Activated CD8-positive, alpha-beta T cell treated with anti-CD3 and anti-CD28 coated beads for 36 hours (primary cell): ENCODE data around the gene PTK6. TPM values are rescaled to one million over a fixed set of nuclear protein-coding genes. Genes with fewer than 3 reads are reported as not detected.

Source experiments
- ATAC-seq: fragments of 200-7000 bp; cut with Tn5 transposase; one replicate; pipeline ENCODE4 v1.10.0; 2021; ENCODE audit warnings: mild to moderate bottlenecking, moderate library complexity
- CTCF ChIA-PET: fragments of 350-600 bp; sonication (Branson Sonifier 250); formaldehyde crosslinking; loops from one replicate; lab custom pipeline; 2021; ENCODE audit warnings: antibody characterized with exemption; lab: Charles Lee
- POLR2A ChIA-PET: fragments of 350-600 bp; sonication (Branson Sonifier 250); formaldehyde crosslinking; loops from one replicate; lab custom pipeline; 2021; ENCODE audit warnings: antibody characterized with exemption; lab: Charles Lee
- DNase-seq: peaks from one replicate; pipeline ENCODE4 v3.0.0-alpha.2; 2020
- H3K27ac Mint-ChIP-seq: one replicate; pipeline ENCODE4 v1.8.0; 2021; ENCODE audit warnings: mild to moderate bottlenecking, mixed read lengths
- H3K27me3 Mint-ChIP-seq: one replicate; pipeline ENCODE4 v1.8.0; 2021; ENCODE audit warnings: mixed read lengths
- H3K36me3 Mint-ChIP-seq: one replicate; pipeline ENCODE4 v1.8.0; 2021; ENCODE audit warnings: low read depth, mixed read lengths
- H3K4me1 Mint-ChIP-seq: one replicate; pipeline ENCODE4 v1.8.0; 2021; ENCODE audit warnings: low read depth, mixed read lengths
- H3K4me3 Mint-ChIP-seq: one replicate; pipeline ENCODE4 v1.8.0; 2021; ENCODE audit warnings: mild to moderate bottlenecking, moderate library complexity, mixed read lengths
- H3K9me3 Mint-ChIP-seq: one replicate; pipeline ENCODE4 v1.8.0; 2021; ENCODE audit warnings: mixed read lengths
- CTCF ChIP-seq: fragments of 200-600 bp; IDR thresholded peaks from one replicate; pipeline ENCODE4 v1.8.0; 2022; ENCODE audit warnings: antibody characterized with exemption, mild to moderate bottlenecking
- intact Hi-C: fragments of 100-400 bp; cut with micrococcal nuclease; formaldehyde crosslinking; loops from one replicate; pipeline ENCODE4 v1.10.0; 2022
- total RNA-seq, 2 experiments: library from RNA; stranded (reverse); gene quantifications; one replicate each; pipeline ENCODE4 v1.2.3, GENCODE V29; 2021

PTK6 gene
- total RNA-seq, 2 experiments from 2014 or later = 0.18 TPM; not detected in 1

GRCh38 chr20:63544958-63545516 is 7.9 kb upstream of the PTK6 start:
- POLR2A ChIA-PET = interaction anchor here (0.7 to 1.5 kb wide), 2 partner anchors 21 to 30 kb away, joined by 3 to 4 read pairs; no protein-coding TSS in a partner anchor

GRCh38 chr20:63544241-63544957 is 7.2 kb upstream of the PTK6 start:
- ATAC-seq (no peak), DNase-seq (no peak)
- H3K4me1 Mint-ChIP-seq = peaks cover under 1% of the 10 kb centered on the region
- H3K27ac Mint-ChIP-seq = no peak overlapping the region
- peaks cover 2% of the 10 kb centered on the region for H3K27me3 Mint-ChIP-seq
- POLR2A ChIA-PET = interaction anchor here (0.7 kb wide), 1 partner anchor 22 kb away, joined by 3 read pairs; no protein-coding TSS in a partner anchor
- intact Hi-C loops = no loop called here
- H3K4me3 Mint-ChIP-seq = no peak overlapping the region
- no peaks in the 10 kb centered on the region for H3K36me3 Mint-ChIP-seq
- no peaks in the 10 kb centered on the region for H3K9me3 Mint-ChIP-seq
- TF ChIP-seq CTCF = no peak
- CTCF ChIA-PET = interaction anchor here (1.0 kb wide), 1 partner anchor 98 kb away, joined by 4 read pairs; no protein-coding TSS in a partner anchor

More at GRCh38 chr20:63544958-63545516, 7.9 kb upstream of the PTK6 start:
- Mint-ChIP-seq H3K4me3 (no peak overlapping the region), H3K27me3 (peaks cover 5% of the 10 kb centered on the region), H3K27ac (no peak overlapping the region), H3K4me1 (peaks cover 2% of the 10 kb centered on the region), H3K9me3 (no peaks in the 10 kb centered on the region), H3K36me3 (no peaks in the 10 kb centered on the region)
- intact Hi-C loops = no loop called here
- DNase-seq (no peak), ATAC-seq (no peak)
- no peak for TF ChIP-seq CTCF
- CTCF ChIA-PET = interaction anchor here (0.6 kb wide), 1 partner anchor 61 kb away, joined by 3 read pairs; no protein-coding TSS in a partner anchor

- ChIA-PET CTCF (interaction anchor here (1.0 kb wide), 1 partner anchor 98 kb away, joined by 4 read pairs; no protein-coding TSS in a partner anchor), POLR2A (no interaction called here)
- no peak for TF ChIP-seq CTCF
- H3K9me3 Mint-ChIP-seq = no peaks in the 10 kb centered on the region
- no peaks in the 10 kb centered on the region for H3K36me3 Mint-ChIP-seq
- no peak overlapping the region for H3K27ac Mint-ChIP-seq
- DNase-seq = no peak
- H3K27me3 Mint-ChIP-seq = no peaks in the 10 kb centered on the region
- no peak overlapping the region for H3K4me3 Mint-ChIP-seq
- ATAC-seq = no peak
- intact Hi-C loops = no loop called here
- H3K4me1 Mint-ChIP-seq = peaks cover under 1% of the 10 kb centered on the region
Observed at GRCh38 chr20:63543733-63544132, 6.6 kb upstream of the PTK6 start.

- CTCF ChIA-PET = interaction anchor here (1.0 kb wide), 1 partner anchor 99 kb away, joined by 4 read pairs; no protein-coding TSS in a partner anchor
Observed at GRCh38 chr20:63543131-63543530, 6.0 kb upstream of the PTK6 start.

More at GRCh38 chr20:63543131-63543530, 6.0 kb upstream of the PTK6 start:
- POLR2A ChIA-PET = no interaction called here
- no peak for TF ChIP-seq CTCF
- no peaks in the 10 kb centered on the region for H3K27me3 Mint-ChIP-seq
- intact Hi-C loops = no loop called here
- DNase-seq (no peak), ATAC-seq (no peak)
- H3K4me3 Mint-ChIP-seq = no peak overlapping the region
- peaks cover 5% of the 10 kb centered on the region for H3K4me1 Mint-ChIP-seq
- no peak overlapping the region for H3K27ac Mint-ChIP-seq
- no peaks in the 10 kb centered on the region for H3K36me3 Mint-ChIP-seq
- no peaks in the 10 kb centered on the region for H3K9me3 Mint-ChIP-seq
